ENCODE results near the gene CD151.

CD151 gene

GRCh38 chr11:820655-821511 is 11.9 kb upstream of the CD151 start:
- Mint-ChIP-seq H3K4me1 (peaks cover 4% of the 10 kb centered on the region), H3K4me3 (peak overlapping the region; percentile 86), H3K9me3 (no peaks in the 10 kb centered on the region), H3K27me3 (no peaks in the 10 kb centered on the region), H3K36me3 (no peaks in the 10 kb centered on the region), H3K27ac (no peak overlapping the region)

DNA sequence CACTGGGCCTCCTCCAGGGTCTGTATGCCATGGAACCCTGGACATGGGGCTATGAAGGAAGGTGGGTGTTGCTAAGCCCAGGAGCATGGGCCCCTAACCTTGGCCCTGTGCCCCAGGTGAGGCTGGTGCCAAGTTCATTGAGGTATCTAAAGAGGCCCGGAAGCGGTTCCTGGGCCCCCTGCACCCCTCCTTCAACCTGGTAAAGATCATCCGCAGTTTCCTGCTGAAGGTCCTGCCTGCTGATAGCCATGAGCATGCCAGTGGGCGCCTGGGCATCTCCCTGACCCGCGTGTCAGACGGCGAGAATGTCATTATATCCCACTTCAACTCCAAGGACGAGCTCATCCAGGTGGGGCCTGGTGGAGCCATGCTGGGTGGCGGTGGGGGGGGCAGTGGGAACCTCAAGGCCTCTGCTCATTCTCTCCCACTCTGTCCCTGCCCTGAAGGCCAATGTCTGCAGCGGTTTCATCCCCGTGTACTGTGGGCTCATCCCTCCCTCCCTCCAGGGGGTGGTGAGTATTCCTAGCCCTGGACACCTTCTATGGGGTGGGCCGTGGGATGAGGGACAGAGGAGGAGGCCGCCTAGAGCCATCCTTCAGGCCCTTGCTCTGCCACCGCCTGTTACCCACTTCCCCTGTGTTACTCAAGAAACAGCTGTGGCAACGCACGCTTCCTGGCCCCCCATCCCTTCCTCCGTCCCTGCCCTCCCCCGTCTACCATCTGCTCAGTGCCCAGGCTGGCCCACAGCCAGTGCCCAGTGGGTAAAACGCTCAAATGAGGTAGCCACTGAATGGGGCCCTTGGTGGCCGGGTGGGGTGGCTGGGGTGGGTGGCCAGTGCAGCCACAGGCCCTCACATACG is 11.0 kb upstream of the CD151 start:
- H3K4me3 Mint-ChIP-seq, result peak overlapping the region; percentile 30
- no peak overlapping the region for H3K27ac Mint-ChIP-seq
- no peaks in the 10 kb centered on the region for H3K36me3 Mint-ChIP-seq
- no peaks in the 10 kb centered on the region for H3K27me3 Mint-ChIP-seq
- peaks cover 8% of the 10 kb centered on the region for H3K4me1 Mint-ChIP-seq
- no peaks in the 10 kb centered on the region for H3K9me3 Mint-ChIP-seq

DNA sequence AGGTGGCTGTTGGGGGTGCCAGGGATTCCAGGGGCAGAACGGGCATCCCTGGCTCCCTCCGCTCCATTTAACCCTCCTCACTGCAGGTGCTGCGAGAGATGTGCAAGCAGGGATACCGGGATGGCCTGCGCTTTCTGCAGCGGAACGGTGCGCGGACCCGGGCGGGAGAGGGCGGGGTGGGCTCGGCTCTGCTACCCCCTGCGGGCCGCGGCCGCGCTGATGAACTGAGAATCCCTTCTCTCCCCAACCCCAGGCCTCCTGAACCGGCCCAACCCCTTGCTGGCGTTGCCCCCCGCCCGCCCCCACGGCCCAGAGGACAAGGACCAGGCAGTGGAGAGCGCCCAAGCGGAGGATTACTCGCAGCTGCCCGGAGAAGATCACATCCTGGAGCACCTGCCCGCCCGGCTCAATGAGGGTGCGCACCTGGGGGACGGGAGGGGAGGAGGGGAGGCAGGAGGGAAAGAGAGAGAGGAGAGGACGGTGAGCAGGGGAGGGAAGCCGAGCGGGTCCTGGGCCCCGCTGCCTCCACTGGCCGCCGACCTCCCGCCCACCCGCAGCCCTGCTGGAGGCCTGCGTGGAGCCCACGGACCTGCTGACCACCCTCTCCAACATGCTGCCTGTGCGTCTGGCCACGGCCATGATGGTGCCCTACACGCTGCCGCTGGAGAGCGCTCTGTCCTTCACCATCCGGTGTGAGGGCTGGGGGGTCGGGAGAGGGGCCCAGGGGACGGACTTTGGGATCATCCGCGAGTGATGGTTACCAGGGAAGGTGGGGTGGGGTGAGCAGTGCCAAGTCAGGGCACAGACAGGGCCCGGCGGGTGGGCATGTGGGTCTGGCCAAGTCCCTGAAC is 9.1 kb upstream of the CD151 start:
- Mint-ChIP-seq H3K9me3 (no peaks in the 10 kb centered on the region), H3K4me3 (no peak overlapping the region), H3K4me1 (peaks cover 17% of the 10 kb centered on the region), H3K27ac (no peak overlapping the region), H3K36me3 (no peaks in the 10 kb centered on the region), H3K27me3 (peaks cover 6% of the 10 kb centered on the region)

GRCh38 chr11:824292-824880 is 8.4 kb upstream of the CD151 start:
- H3K27ac Mint-ChIP-seq, result no peak overlapping the region
- no peaks in the 10 kb centered on the region for H3K36me3 Mint-ChIP-seq
- no peak overlapping the region for H3K4me3 Mint-ChIP-seq
- H3K4me1 Mint-ChIP-seq, result peaks cover 23% of the 10 kb centered on the region
- H3K9me3 Mint-ChIP-seq, result no peaks in the 10 kb centered on the region
- H3K27me3 Mint-ChIP-seq, result peaks cover 9% of the 10 kb centered on the region

DNA sequence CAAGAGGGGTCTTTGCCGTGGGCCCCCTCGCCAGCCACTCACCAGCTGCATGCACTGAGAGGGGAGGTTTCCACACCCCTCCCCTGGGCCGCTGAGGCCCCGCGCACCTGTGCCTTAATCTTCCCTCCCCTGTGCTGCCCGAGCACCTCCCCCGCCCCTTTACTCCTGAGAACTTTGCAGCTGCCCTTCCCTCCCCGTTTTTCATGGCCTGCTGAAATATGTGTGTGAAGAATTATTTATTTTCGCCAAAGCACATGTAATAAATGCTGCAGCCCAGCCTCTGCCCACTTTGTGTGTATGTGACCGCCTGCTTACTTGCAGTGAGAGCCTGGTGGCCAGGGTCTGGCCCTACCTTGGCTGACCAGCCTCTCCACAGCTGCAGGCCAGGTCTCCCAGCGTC is 7.8 kb upstream of the CD151 start:
- no peak overlapping the region for H3K4me3 Mint-ChIP-seq
- peaks cover 9% of the 10 kb centered on the region for H3K27me3 Mint-ChIP-seq
- H3K9me3 Mint-ChIP-seq, result no peaks in the 10 kb centered on the region
- H3K36me3 Mint-ChIP-seq, result no peaks in the 10 kb centered on the region
- peaks cover 28% of the 10 kb centered on the region for H3K4me1 Mint-ChIP-seq
- H3K27ac Mint-ChIP-seq, result no peak overlapping the region

DNA sequence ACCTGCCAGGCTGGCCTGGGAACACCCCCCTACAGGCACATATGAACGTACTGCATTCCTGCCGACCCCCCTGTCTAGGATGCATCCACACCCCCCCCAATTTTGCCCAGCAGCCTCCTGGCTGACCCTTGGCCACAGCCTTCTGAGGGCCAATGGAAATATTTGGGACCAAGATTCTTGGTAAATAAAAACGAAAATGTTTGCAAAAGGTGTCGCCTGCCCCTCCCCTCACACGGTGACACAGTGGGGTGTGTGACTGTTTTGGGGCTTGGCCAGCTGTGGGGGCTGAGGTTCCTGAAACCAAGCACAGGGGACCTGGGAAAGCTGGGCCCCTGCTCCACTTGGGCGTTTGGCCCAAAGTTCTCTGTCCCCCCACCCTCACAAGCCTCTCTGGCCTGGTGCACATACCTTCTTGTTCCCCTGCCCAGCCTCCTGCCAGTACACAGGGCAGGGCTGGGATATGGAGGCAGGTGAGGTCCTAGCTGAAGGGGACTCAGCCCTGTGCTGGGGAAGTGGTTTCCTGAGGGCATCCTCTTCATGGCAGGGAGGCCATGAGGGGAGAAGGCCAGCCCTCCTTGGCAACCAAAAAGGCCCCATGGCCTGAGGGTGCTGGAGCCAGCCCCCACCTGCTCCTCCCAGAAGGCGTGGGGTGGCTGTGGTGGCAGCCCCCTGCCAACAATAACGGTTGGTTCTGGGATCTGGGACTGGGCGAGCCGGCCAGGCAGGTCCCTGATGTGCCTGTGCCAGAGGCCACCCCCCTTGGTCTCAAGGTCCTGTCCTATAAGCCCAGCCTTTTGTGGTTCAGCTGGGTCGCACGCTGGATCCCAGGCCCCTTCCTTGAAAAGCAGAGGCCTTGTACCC is 7.2 kb upstream of the CD151 start:
- H3K27me3 Mint-ChIP-seq, result peaks cover 9% of the 10 kb centered on the region
- peaks cover 28% of the 10 kb centered on the region for H3K4me1 Mint-ChIP-seq
- no peaks in the 10 kb centered on the region for H3K9me3 Mint-ChIP-seq
- no peak overlapping the region for H3K27ac Mint-ChIP-seq
- no peak overlapping the region for H3K4me3 Mint-ChIP-seq
- no peaks in the 10 kb centered on the region for H3K36me3 Mint-ChIP-seq

DNA sequence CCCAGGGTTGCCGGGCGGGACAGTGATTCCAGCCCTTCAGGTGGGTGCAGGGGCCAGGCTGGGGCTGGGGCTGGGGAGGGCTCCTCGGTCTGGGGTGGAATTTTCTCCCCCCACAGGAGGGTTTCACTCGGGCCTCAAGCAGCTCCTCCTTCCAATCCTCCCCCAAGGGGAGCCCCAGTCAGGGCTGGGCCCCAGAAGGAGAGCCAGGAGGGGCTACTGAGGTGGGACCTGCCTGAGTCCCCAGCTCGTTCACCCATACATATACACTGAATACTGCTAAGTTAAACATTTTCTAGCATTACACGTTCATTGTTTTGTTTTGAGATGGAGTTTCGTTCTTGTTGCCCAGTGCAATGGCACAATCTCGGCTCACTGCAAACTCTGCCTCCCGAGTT is 6.5 kb upstream of the CD151 start:
- H3K4me3 Mint-ChIP-seq, result peak overlapping the region; percentile 72
- H3K36me3 Mint-ChIP-seq, result no peaks in the 10 kb centered on the region
- H3K27me3 Mint-ChIP-seq, result peaks cover 9% of the 10 kb centered on the region
- no peak overlapping the region for H3K27ac Mint-ChIP-seq
- H3K9me3 Mint-ChIP-seq, result no peaks in the 10 kb centered on the region
- peaks cover 25% of the 10 kb centered on the region for H3K4me1 Mint-ChIP-seq

- H3K4me1 Mint-ChIP-seq, result peaks cover 31% of the 10 kb centered on the region
- no peaks in the 10 kb centered on the region for H3K36me3 Mint-ChIP-seq
- H3K27me3 Mint-ChIP-seq, result peaks cover 10% of the 10 kb centered on the region
- no peak overlapping the region for H3K27ac Mint-ChIP-seq
- H3K4me3 Mint-ChIP-seq, result peak overlapping the region; percentile 72
- no peaks in the 10 kb centered on the region for H3K9me3 Mint-ChIP-seq
Observed at GRCh38 chr11:826836-827145, 6.0 kb upstream of the CD151 start.

- H3K4me3 Mint-ChIP-seq, result peak overlapping the region; percentile 65
- peaks cover 32% of the 10 kb centered on the region for H3K4me1 Mint-ChIP-seq
- H3K27me3 Mint-ChIP-seq, result peaks cover 10% of the 10 kb centered on the region
- H3K36me3 Mint-ChIP-seq, result no peaks in the 10 kb centered on the region
- no peaks in the 10 kb centered on the region for H3K9me3 Mint-ChIP-seq
- H3K27ac Mint-ChIP-seq, result peak overlapping the region; percentile 6
Observed at GRCh38 chr11:827146-827896, 5.4 kb upstream of the CD151 start.

- H3K36me3 Mint-ChIP-seq, result no peaks in the 10 kb centered on the region
- H3K4me1 Mint-ChIP-seq, result peaks cover 32% of the 10 kb centered on the region
- peak within 1 kb of the TSS; percentile 65 for H3K4me3 Mint-ChIP-seq
- H3K27ac Mint-ChIP-seq, result peak within 1 kb of the TSS; percentile 6
- peaks cover 10% of the 10 kb centered on the region for H3K27me3 Mint-ChIP-seq
- H3K9me3 Mint-ChIP-seq, result no peaks in the 10 kb centered on the region
Observed at GRCh38 chr11:827897-828192, 4.9 kb upstream of the CD151 start, which contains the start of gene CRACR2B. Gene CRACR2B (plus strand): TSS chr11:827919. CDS start chr11:828608, 689 bp downstream.

DNA sequence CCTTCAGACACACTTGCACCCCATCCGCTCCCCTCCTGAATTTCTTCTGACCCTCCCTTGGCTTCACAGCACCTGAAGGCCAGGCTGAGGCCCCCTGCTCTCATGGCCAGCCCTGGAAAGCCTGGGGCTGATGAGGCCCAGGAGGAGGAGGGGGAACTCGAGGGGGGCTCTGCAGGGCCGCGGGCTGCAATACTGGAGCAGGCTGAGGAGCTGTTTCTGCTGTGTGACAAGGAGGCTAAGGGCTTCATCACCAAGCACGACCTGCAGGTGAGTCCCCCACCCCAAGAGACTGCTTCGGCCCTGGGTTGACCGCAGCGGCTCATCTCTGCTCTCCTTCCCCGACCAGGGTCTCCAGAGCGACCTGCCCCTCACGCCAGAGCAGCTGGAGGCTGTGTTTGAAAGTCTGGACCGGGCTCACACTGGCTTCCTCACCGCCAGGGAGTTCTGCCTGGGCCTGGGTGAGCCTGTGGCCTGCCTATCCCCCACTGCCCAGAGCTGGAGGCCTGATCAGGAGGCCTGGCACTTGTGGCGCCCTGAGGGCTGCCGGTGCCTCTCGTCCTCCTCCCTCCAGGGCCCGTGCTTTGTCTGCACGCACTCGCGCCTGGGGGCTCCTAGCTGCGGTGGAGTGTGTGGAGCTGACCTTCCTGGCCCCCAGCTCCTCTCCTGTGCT is 4.1 kb upstream of the CD151 start:
- Mint-ChIP-seq H3K4me1 (peaks cover 32% of the 10 kb centered on the region), H3K27ac (peak overlapping the region; percentile 35), H3K27me3 (peaks cover 10% of the 10 kb centered on the region), H3K36me3 (no peaks in the 10 kb centered on the region), H3K4me3 (peak overlapping the region; percentile 65), H3K9me3 (no peaks in the 10 kb centered on the region)

GRCh38 chr11:829176-829846 is 3.4 kb upstream of the CD151 start:
- H3K27ac Mint-ChIP-seq, result peak overlapping the region; percentile 35
- peak overlapping the region; percentile 39 for H3K4me3 Mint-ChIP-seq
- no peaks in the 10 kb centered on the region for H3K36me3 Mint-ChIP-seq
- H3K27me3 Mint-ChIP-seq, result peaks cover 10% of the 10 kb centered on the region
- no peaks in the 10 kb centered on the region for H3K9me3 Mint-ChIP-seq
- peaks cover 38% of the 10 kb centered on the region for H3K4me1 Mint-ChIP-seq

GRCh38 chr11:829847-830294 is 2.9 kb upstream of the CD151 start:
- H3K27me3 Mint-ChIP-seq, result peaks cover 10% of the 10 kb centered on the region
- peak overlapping the region; percentile 39 for H3K4me3 Mint-ChIP-seq
- H3K9me3 Mint-ChIP-seq, result no peaks in the 10 kb centered on the region
- no peaks in the 10 kb centered on the region for H3K36me3 Mint-ChIP-seq
- H3K4me1 Mint-ChIP-seq, result peaks cover 39% of the 10 kb centered on the region
- no peak overlapping the region for H3K27ac Mint-ChIP-seq

All from activated naive CD4-positive, alpha-beta T cell treated with anti-CD3 and anti-CD28 coated beads, Interleukin-2, amount 50 U/mL, for 24 hours (primary cell).